ENCODE data around the gene PUDP.
"Not testable (repeated sequence)": the region's sequence is repeated elsewhere in the genome, so short reads cannot be mapped to it uniquely, and the experiment has no call there.

PUDP gene

DNA sequence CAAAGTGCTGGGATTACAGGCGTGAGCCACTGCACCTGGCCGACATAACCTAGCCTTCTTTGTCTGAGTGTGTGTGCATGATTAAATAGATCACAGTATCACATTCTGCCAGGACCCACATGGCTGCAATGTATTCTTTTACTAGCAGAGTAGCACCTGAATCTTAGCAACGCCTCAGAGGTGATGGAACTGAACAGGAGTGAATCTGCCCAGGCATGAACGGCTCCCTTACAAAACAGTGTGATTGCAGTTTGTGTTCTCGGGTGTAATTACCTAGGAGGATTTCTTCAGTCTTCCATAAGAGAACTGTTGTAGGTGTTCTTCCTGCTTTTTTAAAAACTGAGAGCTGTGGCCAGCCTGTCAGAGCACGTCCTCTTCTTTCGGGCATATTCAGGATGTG lies 123.1 kb downstream of the PUDP start:
- TF ChIP-seq CTCF (IDR thresholded peaks at IDR 0.05; ENCODE audit: poor library complexity, severe bottlenecking), result no peak
- H3K4me1 ChIP-seq (ENCODE audit: insufficient read depth, poor library complexity, severe bottlenecking), result no peaks in the 10 kb centered on the region
- H3K4me3 ChIP-seq (ENCODE audit: severe bottlenecking), result no peak overlapping the region
- ATAC-seq (ENCODE audit: low read depth), result peak; percentile 25; the same call in 1 of the 3 replicates
- no peaks in the 10 kb centered on the region for H3K9me3 ChIP-seq (ENCODE audit: severe bottlenecking)
- H3K27me3 ChIP-seq (ENCODE audit: insufficient read depth, poor library complexity, severe bottlenecking), result no peaks in the 10 kb centered on the region
- no peaks in the 10 kb centered on the region for H3K36me3 ChIP-seq (ENCODE audit: low read depth)
- no peak for DNase-seq (ENCODE audit: low spot score)
- H3K27ac ChIP-seq (ENCODE audit: poor library complexity, severe bottlenecking), result no peak overlapping the region

- not testable (repeated sequence) for DNase-seq (ENCODE audit: low spot score); H3K4me1 ChIP-seq (ENCODE audit: insufficient read depth, poor library complexity, severe bottlenecking); H3K36me3 ChIP-seq (ENCODE audit: low read depth); H3K27ac ChIP-seq (ENCODE audit: poor library complexity, severe bottlenecking); H3K27me3 ChIP-seq (ENCODE audit: insufficient read depth, poor library complexity, severe bottlenecking); H3K4me3 ChIP-seq (ENCODE audit: severe bottlenecking); H3K9me3 ChIP-seq (ENCODE audit: severe bottlenecking)
- 0 out of 3 replicates have a peak, but pooled peaks have one; percentile 19 for ATAC-seq (ENCODE audit: low read depth)
Measured at GRCh38 chrX:7022996-7023395, 125.0 kb downstream of the PUDP start.

DNA sequence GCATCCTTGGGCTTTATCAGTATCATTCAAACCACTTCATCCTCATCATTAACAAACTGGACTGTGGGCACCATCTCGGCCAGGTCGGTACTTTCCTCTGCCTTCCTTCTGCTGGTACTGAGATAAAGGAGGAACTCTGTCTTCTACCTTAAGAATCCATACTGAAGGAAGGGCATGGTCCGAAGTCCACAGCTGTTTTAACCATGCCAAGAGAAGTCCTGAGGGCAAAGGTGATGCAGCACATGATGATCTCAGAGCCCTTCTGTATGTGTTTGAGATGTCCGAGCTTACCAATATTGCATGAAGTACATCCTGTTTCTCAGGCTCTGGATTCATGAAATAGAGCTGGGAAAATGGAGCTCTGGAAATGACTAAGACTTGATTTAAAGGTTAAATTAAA lies 126.0 kb downstream of the PUDP start:
- Histone ChIP-seq H3K27ac (ENCODE audit: poor library complexity, severe bottlenecking) (no peak overlapping the region), H3K36me3 (ENCODE audit: low read depth) (no peaks in the 10 kb centered on the region), H3K4me1 (ENCODE audit: insufficient read depth, poor library complexity, severe bottlenecking) (no peaks in the 10 kb centered on the region), H3K4me3 (ENCODE audit: severe bottlenecking) (no peak overlapping the region), H3K27me3 (ENCODE audit: insufficient read depth, poor library complexity, severe bottlenecking) (no peaks in the 10 kb centered on the region), H3K9me3 (ENCODE audit: severe bottlenecking) (no peaks in the 10 kb centered on the region)
- no peak for TF ChIP-seq CTCF (IDR thresholded peaks at IDR 0.05; ENCODE audit: poor library complexity, severe bottlenecking)
- ATAC-seq (ENCODE audit: low read depth) (no peak), DNase-seq (ENCODE audit: low spot score) (no peak)

DNA sequence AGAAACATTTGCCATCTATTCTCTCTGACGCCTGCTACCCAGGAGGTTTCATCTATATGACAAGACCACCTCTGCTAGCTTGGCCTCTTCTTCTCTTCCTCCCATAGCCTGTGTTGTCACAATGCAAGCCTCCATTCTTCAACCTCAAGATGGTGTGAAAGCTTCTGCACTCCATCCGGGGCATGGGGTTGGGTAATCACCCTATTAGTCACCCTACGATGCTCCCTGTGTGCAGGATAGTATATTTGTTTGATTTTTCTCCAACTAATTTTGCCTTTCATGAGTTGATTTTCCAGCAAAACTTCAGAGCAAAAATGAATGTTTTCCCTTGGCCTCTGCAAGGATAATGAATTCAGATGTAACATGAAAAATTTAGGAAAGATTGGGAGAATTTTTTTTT lies 128.4 kb downstream of the PUDP start:
- H3K9me3 ChIP-seq (ENCODE audit: severe bottlenecking), result no peaks in the 10 kb centered on the region
- H3K4me3 ChIP-seq (ENCODE audit: severe bottlenecking), result no peak overlapping the region
- ATAC-seq (ENCODE audit: low read depth), result no peak
- H3K36me3 ChIP-seq (ENCODE audit: low read depth), result no peaks in the 10 kb centered on the region
- DNase-seq (ENCODE audit: low spot score), result no peak
- no peaks in the 10 kb centered on the region for H3K27me3 ChIP-seq (ENCODE audit: insufficient read depth, poor library complexity, severe bottlenecking)
- TF ChIP-seq CTCF (IDR thresholded peaks at IDR 0.05; ENCODE audit: poor library complexity, severe bottlenecking), result no peak
- no peaks in the 10 kb centered on the region for H3K4me1 ChIP-seq (ENCODE audit: insufficient read depth, poor library complexity, severe bottlenecking)
- no peak overlapping the region for H3K27ac ChIP-seq (ENCODE audit: poor library complexity, severe bottlenecking)

DNA sequence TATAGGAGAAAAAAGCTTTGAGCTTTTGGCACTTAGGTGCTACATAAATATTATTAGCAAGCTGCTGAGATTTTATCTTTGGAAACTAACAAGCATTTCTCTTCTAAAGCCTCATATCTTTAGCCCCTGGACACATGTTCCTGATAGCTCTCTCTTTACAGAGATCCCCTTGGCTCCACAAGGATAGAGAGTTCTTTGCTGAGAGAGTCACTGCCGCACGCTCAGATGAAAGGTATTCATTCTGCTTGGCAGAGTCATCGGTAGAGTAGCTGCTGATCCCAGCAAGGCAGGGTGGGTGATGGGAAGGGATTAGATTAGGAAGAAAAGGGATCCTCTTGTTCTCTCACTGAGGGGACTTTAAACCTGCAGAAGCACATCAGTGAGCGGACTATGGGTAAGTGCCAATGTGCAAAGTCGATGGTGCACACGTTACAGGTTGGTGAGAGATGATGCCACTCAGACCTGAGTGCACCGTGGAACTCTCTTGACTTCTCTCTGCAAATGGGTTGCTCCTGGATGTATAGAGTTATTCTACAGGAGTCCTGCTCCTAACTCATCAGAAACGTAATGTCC lies 135.6 kb downstream of the PUDP start:
- H3K4me3 ChIP-seq (ENCODE audit: severe bottlenecking); DNase-seq (ENCODE audit: low spot score); H3K27ac ChIP-seq (ENCODE audit: poor library complexity, severe bottlenecking); H3K4me1 ChIP-seq (ENCODE audit: insufficient read depth, poor library complexity, severe bottlenecking); H3K27me3 ChIP-seq (ENCODE audit: insufficient read depth, poor library complexity, severe bottlenecking); H3K9me3 ChIP-seq (ENCODE audit: severe bottlenecking); H3K36me3 ChIP-seq (ENCODE audit: low read depth): not testable (repeated sequence)
- peak; percentile 58; the same call in 2 of the 3 replicates for ATAC-seq (ENCODE audit: low read depth)

GRCh38 chrX:7010897-7011296 lies 137.1 kb downstream of the PUDP start:
- not testable (repeated sequence) for ATAC-seq (ENCODE audit: low read depth); H3K9me3 ChIP-seq (ENCODE audit: severe bottlenecking); H3K36me3 ChIP-seq (ENCODE audit: low read depth); H3K4me1 ChIP-seq (ENCODE audit: insufficient read depth, poor library complexity, severe bottlenecking); DNase-seq (ENCODE audit: low spot score); H3K27ac ChIP-seq (ENCODE audit: poor library complexity, severe bottlenecking); H3K27me3 ChIP-seq (ENCODE audit: insufficient read depth, poor library complexity, severe bottlenecking); H3K4me3 ChIP-seq (ENCODE audit: severe bottlenecking)

DNA sequence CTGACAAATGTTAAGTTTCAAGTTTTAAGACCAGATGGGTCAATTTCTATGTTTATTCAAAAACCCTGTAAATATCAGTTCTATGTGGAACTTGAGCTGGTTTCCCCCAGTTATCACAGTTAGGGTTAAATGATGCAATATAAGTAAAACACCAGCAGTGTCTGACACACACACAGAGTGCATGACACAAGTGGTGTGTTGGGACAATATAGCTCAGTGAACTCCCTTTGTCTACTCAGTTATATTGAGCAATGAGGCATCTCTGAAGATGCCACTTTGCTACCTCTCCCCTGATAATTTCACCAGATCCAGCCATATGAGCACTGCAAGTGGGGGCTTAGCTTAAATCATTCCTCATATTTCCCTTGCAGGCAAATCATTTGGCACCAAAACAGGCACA lies 140.6 kb downstream of the PUDP start:
- H3K9me3 ChIP-seq (ENCODE audit: severe bottlenecking); ATAC-seq (ENCODE audit: low read depth); H3K4me3 ChIP-seq (ENCODE audit: severe bottlenecking); H3K27ac ChIP-seq (ENCODE audit: poor library complexity, severe bottlenecking); H3K27me3 ChIP-seq (ENCODE audit: insufficient read depth, poor library complexity, severe bottlenecking); H3K4me1 ChIP-seq (ENCODE audit: insufficient read depth, poor library complexity, severe bottlenecking); DNase-seq (ENCODE audit: low spot score); H3K36me3 ChIP-seq (ENCODE audit: low read depth): not testable (repeated sequence)
